Peyer's patch (tissue), 4 donors: Measurements from ENCODE around the gene IQCB1. TPM values are rescaled to one million over a fixed set of nuclear protein-coding genes. Genes with fewer than 3 reads are reported as not detected.

ENCODE experiments used
- DNase-seq, 3 donors: peaks; one replicate each; pipeline ENCODE4 v3.0.0-alpha.2; 2017 to 2019
- H3K27ac ChIP-seq, 4 donors: fragments of 200-600 bp; sonication (generic); one replicate each; pipeline ENCODE4 v1.5.1; 2016 to 2019
- H3K27me3 ChIP-seq, 2 donors: fragments of 200-600 bp; sonication (generic); one replicate each; pipeline ENCODE4 v1.5.1; 2019
- H3K36me3 ChIP-seq, 3 donors: fragments of 200-600 bp; sonication (generic); one replicate each; pipeline ENCODE4 v1.5.1; 2016 to 2019
- H3K4me1 ChIP-seq, 4 donors: fragments of 200-600 bp; sonication (generic); one replicate each; pipeline ENCODE4 v1.5.1; 2016 to 2019
- H3K4me3 ChIP-seq, 4 donors: fragments of 200-600 bp; sonication (generic); 1 replicate in 3 of 4; 2 replicates in 1 of 4; pipeline ENCODE4 v1.5.1; 2016 to 2019; ENCODE audit warnings: mild to moderate bottlenecking in 1 of 4
- H3K9me3 ChIP-seq, 4 donors: fragments of 200-600 bp; sonication (generic); one replicate each; pipeline ENCODE4 v1.5.1; 2016 to 2019; ENCODE audit warnings: mild to moderate bottlenecking in 1 of 4
- CTCF ChIP-seq, 6 experiments: fragments of 450-650 bp in 4 of 6; fragments of 200-600 bp in 2 of 6; sonication (generic) in 1 of 6; IDR thresholded peaks; one replicate each; pipeline ENCODE4 v1.5.1; 2017 to 2019; ENCODE audit warnings: antibody characterized with exemption in 6 of 6, mild to moderate bottlenecking in 3 of 6, moderate library complexity in 1 of 6
- POLR2A ChIP-seq, 2 donors: fragments of 450-650 bp; IDR thresholded peaks; one replicate each; pipeline ENCODE4 v1.5.1; 2017; ENCODE audit warnings: antibody characterized with exemption in 2 of 2, mild to moderate bottlenecking in 2 of 2, moderate library complexity in 2 of 2
- total RNA-seq, 4 donors: library from RNA; depleted of rRNA; stranded (reverse); fragments of >200 nt; gene quantifications; one replicate each; pipeline ENCODE4 v1.1.0, GENCODE V29; 2016

Gene IQCB1
- total RNA-seq, 4 donors from 2014 or later = 22.8 to 50.3 (median 29.6) TPM

- H3K9me3 ChIP-seq = no peaks in the 10 kb centered on the region
- H3K27ac ChIP-seq = no peak overlapping the region
- no peak for DNase-seq
- H3K4me1 ChIP-seq = peaks cover 0 to 5% (median 0%) of the 10 kb centered on the region in 4 donors
- no peaks in the 10 kb centered on the region for H3K27me3 ChIP-seq
- H3K4me3 ChIP-seq = no peak overlapping the region
- H3K36me3 ChIP-seq = no peaks in the 10 kb centered on the region
- TF ChIP-seq CTCF (IDR thresholded peaks at IDR 0.05) = no peak
- no peak for TF ChIP-seq POLR2A (IDR thresholded peaks at IDR 0.05)
These were observed 5.1 kb upstream of the IQCB1 start for GRCh38 chr3:121839962-121840361.

GRCh38 chr3:121836481-121836880 lies 1.6 kb upstream of the IQCB1 start:
- H3K27ac ChIP-seq = no peak overlapping the region

GRCh38 chr3:121836064-121836463 lies 1.2 kb upstream of the IQCB1 start:
- H3K4me1 ChIP-seq = peaks cover 0 to 15% (median 2%) of the 10 kb centered on the region in 4 donors
- peak overlapping the region in 2 of 4 donors; percentile 82 to 83 for H3K27ac ChIP-seq

More at GRCh38 chr3:121836481-121836880, 1.6 kb upstream of the IQCB1 start:
- no peak for DNase-seq
- H3K27me3 ChIP-seq = no peaks in the 10 kb centered on the region
- H3K36me3 ChIP-seq = no peaks in the 10 kb centered on the region
- no peaks in the 10 kb centered on the region for H3K9me3 ChIP-seq
- peak overlapping the region in 1 of 4 donors; percentile 77 for H3K4me3 ChIP-seq
- peaks cover 0 to 15% (median 2%) of the 10 kb centered on the region in 4 donors for H3K4me1 ChIP-seq
- TF ChIP-seq CTCF (IDR thresholded peaks at IDR 0.05) (no peak), POLR2A (IDR thresholded peaks at IDR 0.05) (no peak)

GRCh38 chr3:121835465-121835801 lies 573 bp upstream of the IQCB1 start:
- no peaks in the 10 kb centered on the region for H3K27me3 ChIP-seq
- peaks cover 0 to 15% (median 2%) of the 10 kb centered on the region in 4 donors for H3K4me1 ChIP-seq
- H3K27ac ChIP-seq = peak overlapping the region; percentile 74 to 83 (median 80)
- TF ChIP-seq POLR2A (IDR thresholded peaks at IDR 0.05) (no peak), CTCF (IDR thresholded peaks at IDR 0.05) (no peak)
- H3K9me3 ChIP-seq = no peaks in the 10 kb centered on the region
- H3K36me3 ChIP-seq = no peaks in the 10 kb centered on the region
- H3K4me3 ChIP-seq = peak overlapping the region; percentile 72 to 77 (median 72)
- DNase-seq = no peak

More at GRCh38 chr3:121836064-121836463, 1.2 kb upstream of the IQCB1 start:
- no peak for DNase-seq
- peak overlapping the region in 3 of 4 donors; percentile 72 to 77 (median 72) for H3K4me3 ChIP-seq
- TF ChIP-seq POLR2A (IDR thresholded peaks at IDR 0.05) = no peak
- TF ChIP-seq CTCF (IDR thresholded peaks at IDR 0.05) = no peak
- H3K9me3 ChIP-seq = no peaks in the 10 kb centered on the region
- H3K27me3 ChIP-seq = no peaks in the 10 kb centered on the region
- H3K36me3 ChIP-seq = no peaks in the 10 kb centered on the region

GRCh38 chr3:121834157-121834670 lies 646 bp downstream of the IQCB1 start:
- peak overlapping the region; percentile 77 to 83 (median 81) for H3K27ac ChIP-seq
- DNase-seq = peak in 2 of 3 donors; percentile 49 to 52
- TF ChIP-seq POLR2A (IDR thresholded peaks at IDR 0.05) (no peak), CTCF (IDR thresholded peaks at IDR 0.05) (no peak)
- peak overlapping the region; percentile 72 to 77 (median 72) for H3K4me3 ChIP-seq
- peaks cover 0 to 15% (median 2%) of the 10 kb centered on the region in 4 donors for H3K4me1 ChIP-seq
- H3K9me3 ChIP-seq = no peaks in the 10 kb centered on the region
- no peaks in the 10 kb centered on the region for H3K36me3 ChIP-seq
- H3K27me3 ChIP-seq = no peaks in the 10 kb centered on the region
